ENCODE measurements around the gene HDAC10.

HDAC10 gene

DNA sequence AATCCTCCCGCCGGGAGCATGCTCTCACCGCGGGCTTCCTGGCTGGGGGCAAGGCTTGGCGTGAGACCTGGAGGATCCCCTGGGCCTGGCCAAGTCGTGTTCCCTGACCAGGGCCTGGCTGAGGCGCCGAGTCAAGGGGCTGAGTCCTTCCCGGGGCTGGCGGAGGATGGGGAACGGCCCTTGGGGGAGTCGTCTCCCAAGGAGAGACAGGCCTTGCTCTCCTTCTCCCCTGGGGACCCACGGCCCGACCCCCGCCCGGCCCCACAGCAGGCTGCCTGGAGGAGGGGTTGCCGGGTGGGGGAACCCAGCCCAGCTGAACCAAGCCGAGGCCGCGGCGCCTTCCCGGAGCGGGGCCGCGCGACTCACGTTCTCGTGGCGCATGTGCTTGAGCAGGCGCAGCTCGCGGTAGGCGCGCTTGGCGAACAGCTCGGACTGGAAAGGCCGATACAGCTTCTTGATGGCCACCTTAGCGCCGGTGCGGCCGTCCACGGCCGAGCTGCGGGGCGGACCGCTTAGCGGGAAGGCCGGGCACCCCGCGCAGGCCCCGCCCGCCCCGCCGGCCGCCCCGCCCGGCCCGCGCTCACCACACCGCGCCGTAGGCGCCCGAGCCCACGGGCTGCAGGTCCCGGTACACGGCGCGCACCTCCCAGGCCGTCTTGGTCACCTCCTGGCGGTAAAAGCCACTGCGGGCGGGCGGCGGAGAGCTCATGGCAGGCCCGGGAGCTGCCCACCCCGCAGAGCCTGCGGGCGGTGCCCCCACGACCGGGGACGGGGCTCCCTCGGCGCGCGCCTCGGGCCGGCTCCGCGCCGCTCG is 9.9 kb upstream of the HDAC10 start:
- DNase-seq, result peak; percentile 43
- no peaks in the 10 kb centered on the region for H3K27me3 ChIP-seq (replicated peaks)
- H3K36me3 ChIP-seq (replicated peaks), result peaks cover 5% of the 10 kb centered on the region
- in situ Hi-C loops (cut with HindIII; ENCODE audit: low pct_ligation_motif_present, low sequenced_read_pairs), result no loop called here
- TF ChIP-seq, protein P1, sequence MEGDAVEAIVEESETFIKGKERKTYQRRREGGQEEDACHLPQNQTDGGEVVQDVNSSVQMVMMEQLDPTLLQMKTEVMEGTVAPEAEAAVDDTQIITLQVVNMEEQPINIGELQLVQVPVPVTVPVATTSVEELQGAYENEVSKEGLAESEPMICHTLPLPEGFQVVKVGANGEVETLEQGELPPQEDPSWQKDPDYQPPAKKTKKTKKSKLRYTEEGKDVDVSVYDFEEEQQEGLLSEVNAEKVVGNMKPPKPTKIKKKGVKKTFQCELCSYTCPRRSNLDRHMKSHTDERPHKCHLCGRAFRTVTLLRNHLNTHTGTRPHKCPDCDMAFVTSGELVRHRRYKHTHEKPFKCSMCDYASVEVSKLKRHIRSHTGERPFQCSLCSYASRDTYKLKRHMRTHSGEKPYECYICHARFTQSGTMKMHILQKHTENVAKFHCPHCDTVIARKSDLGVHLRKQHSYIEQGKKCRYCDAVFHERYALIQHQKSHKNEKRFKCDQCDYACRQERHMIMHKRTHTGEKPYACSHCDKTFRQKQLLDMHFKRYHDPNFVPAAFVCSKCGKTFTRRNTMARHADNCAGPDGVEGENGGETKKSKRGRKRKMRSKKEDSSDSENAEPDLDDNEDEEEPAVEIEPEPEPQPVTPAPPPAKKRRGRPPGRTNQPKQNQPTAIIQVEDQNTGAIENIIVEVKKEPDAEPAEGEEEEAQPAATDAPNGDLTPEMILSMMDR (IDR thresholded peaks at IDR 0.05; ENCODE audit: low read depth, low read length, missing control alignments), result no peak
- H3K27ac ChIP-seq, result peak overlapping the region; percentile 38
- H3K4me3 ChIP-seq (ENCODE audit: low read depth, low read length), result peak overlapping the region; percentile 62

DNA sequence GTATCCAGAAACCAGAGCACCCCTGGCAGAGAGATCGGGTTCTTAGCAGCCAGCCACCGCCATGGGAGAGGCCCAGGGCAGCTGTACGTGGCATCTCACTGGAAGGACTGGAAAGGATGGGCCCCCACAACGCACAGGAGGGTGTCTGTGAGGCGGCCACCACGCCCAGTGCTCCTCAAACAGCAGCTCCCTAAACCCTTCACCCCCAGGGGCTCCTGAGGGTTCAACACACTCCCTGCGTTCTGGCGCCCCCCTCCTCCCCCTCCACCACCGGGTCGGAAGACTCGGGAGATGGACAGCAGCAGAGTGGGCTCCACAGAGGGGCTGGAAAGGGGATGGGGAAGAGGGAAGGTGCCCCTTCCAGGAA is 9.4 kb upstream of the HDAC10 start:
- no peak for DNase-seq
- TF ChIP-seq, protein P1 (IDR thresholded peaks at IDR 0.05; ENCODE audit: low read depth, low read length, missing control alignments), result no peak
- Histone ChIP-seq H3K27me3 (replicated peaks) (no peaks in the 10 kb centered on the region), H3K36me3 (replicated peaks) (peaks cover 5% of the 10 kb centered on the region), H3K27ac (peak overlapping the region; percentile 38), H3K4me3 (ENCODE audit: low read depth, low read length) (peak overlapping the region; percentile 62)
- in situ Hi-C loops (cut with HindIII; ENCODE audit: low pct_ligation_motif_present, low sequenced_read_pairs), result no loop called here

DNA sequence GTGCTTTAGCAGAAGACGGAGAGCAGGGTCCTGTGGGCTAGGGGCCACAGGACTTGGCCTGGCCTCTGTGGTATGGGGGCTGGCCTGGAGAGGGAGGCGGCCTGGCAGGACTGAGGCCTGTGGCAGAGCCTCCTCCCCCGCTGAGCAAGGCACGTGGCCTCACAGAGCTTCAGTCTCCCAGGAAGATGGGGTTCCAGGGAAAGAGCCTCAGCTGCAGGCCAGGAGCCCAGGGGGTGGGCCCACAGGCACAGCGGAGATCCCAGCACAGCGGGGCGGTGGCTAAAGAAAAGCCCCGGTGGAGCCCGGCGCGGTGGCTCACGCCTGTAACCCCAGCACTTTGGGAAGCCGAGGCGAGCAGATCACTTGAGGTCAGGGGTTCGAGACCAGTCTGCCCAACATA is 8.2 kb upstream of the HDAC10 start:
- TF ChIP-seq, protein P1 (IDR thresholded peaks at IDR 0.05; ENCODE audit: low read depth, low read length, missing control alignments), result no peak
- in situ Hi-C loops (cut with HindIII; ENCODE audit: low pct_ligation_motif_present, low sequenced_read_pairs), result no loop called here
- Histone ChIP-seq H3K27me3 (replicated peaks) (no peaks in the 10 kb centered on the region), H3K27ac (no peak overlapping the region), H3K4me3 (ENCODE audit: low read depth, low read length) (no peak overlapping the region), H3K36me3 (replicated peaks) (peaks cover 5% of the 10 kb centered on the region)
- DNase-seq, result no peak

DNA sequence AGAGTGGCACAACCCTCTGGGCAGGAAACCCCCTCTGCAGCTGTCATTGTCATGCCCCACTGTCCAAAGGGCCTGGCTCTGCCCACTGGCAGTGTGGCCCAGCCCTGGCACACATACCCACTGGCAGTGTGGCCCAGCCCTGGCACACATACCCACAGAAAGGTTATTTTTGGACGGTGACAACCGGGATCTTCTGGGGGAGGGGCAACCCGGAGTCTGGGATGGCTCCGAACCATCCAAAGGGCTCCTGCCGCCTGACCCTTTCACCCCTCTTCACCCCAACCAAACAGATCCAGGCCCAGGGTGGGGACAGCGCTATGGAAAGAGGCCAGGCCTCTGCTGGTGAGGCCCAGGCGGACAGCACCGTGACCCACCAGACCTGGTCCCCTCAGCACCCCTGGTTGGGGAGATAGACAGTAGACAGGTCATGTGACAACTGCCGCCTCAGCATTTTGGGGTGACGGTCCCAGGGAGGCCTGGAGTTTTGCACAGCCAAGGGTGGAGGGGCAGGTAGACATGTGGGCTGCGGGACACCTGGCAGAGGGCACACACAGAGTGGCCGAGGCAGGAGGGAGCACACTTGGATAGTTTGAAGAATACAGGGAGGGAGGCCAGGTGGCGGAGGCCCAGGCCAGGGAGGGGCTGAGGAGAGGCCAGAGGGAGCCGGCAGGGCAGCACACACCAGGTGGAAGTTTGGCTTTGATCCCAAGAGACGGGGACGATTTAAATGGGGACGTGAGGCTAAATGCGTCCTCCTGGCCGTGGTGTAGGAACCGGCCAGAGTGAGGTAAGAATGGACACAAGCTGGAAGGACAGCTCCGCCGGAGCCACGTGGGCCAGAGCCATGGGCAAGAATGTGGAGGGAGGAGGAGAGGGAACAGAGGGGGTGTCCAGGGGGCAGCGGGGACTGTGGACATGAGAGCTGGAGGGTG is 7.6 kb upstream of the HDAC10 start:
- DNase-seq, result no peak
- TF ChIP-seq, protein P1 (IDR thresholded peaks at IDR 0.05; ENCODE audit: low read depth, low read length, missing control alignments), result no peak
- no peak overlapping the region for H3K4me3 ChIP-seq (ENCODE audit: low read depth, low read length)
- in situ Hi-C loops (cut with HindIII; ENCODE audit: low pct_ligation_motif_present, low sequenced_read_pairs), result no loop called here
- peaks cover 9% of the 10 kb centered on the region for H3K36me3 ChIP-seq (replicated peaks)
- H3K27me3 ChIP-seq (replicated peaks), result no peaks in the 10 kb centered on the region
- H3K27ac ChIP-seq, result no peak overlapping the region

DNA sequence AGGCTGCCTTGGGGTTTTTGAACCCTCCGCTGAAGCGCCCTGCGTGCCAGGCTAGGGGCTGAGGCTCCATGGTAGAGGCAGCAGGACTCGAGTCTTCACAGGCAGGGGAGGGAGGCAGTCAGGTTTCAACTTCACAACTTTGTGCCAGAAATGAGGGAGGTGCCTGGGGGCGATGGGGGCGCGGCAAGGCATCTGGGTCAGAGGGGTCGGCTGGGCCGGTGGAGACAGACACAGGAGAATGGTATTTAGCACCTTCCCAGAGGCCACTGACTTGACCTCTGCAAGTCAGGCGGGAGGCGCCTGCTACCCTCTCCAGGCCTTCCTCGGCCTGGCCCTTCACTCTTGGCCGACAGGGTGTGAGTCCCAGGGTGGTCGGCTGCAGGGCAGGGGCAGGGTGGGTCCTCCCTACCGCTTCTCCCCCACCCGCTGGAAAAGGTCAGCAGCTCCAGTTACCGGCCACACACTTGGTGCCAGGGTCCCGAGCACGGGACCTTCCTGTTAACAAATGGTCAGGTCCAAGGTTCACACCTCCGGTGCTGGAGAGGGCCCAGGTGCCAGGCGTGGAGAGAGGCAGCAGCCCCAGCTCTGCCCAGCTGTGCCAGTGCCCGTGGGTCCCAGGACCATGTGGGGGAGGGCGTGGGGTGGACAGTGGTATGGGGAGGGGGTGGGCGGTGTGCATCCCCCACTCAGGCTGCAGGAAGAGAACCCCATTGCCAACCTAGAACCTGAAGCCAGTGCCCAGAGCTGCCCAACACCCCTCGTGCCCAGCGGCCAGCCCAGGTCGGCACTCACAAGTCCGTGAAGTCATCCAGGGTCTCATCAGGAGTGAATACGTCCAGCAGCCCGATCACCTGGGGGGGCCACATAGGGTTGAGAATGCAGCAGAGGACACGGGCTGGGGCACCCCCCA is 6.6 kb upstream of the HDAC10 start:
- peaks cover 9% of the 10 kb centered on the region for H3K36me3 ChIP-seq (replicated peaks)
- H3K27ac ChIP-seq, result no peak overlapping the region
- TF ChIP-seq, protein P1 (IDR thresholded peaks at IDR 0.05; ENCODE audit: low read depth, low read length, missing control alignments), result no peak
- in situ Hi-C loops (cut with HindIII; ENCODE audit: low pct_ligation_motif_present, low sequenced_read_pairs), result no loop called here
- no peaks in the 10 kb centered on the region for H3K27me3 ChIP-seq (replicated peaks)
- no peak overlapping the region for H3K4me3 ChIP-seq (ENCODE audit: low read depth, low read length)
- DNase-seq, result no peak
